ENCODE results near the gene CTNNA3.

- TF ChIP-seq CTCF (IDR thresholded peaks at IDR 0.05; ENCODE audit: low read depth, low read length, missing input control) (no peak), JUND (IDR thresholded peaks at IDR 0.05) (no peak), RAD21 (IDR thresholded peaks at IDR 0.05) (no peak), SP1 (IDR thresholded peaks at IDR 0.05) (no peak), REST (IDR thresholded peaks at IDR 0.05) (no peak), TAF1 (conservative IDR thresholded peaks at IDR 0.05) (no peak), YY1 (IDR thresholded peaks at IDR 0.05) (no peak), ATF3 (IDR thresholded peaks at IDR 0.05) (no peak)
- TF ChIP-seq, protein P1, sequence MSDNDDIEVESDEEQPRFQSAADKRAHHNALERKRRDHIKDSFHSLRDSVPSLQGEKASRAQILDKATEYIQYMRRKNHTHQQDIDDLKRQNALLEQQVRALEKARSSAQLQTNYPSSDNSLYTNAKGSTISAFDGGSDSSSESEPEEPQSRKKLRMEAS (IDR thresholded peaks at IDR 0.05) = no peak
- TF ChIP-seq, protein P2, sequence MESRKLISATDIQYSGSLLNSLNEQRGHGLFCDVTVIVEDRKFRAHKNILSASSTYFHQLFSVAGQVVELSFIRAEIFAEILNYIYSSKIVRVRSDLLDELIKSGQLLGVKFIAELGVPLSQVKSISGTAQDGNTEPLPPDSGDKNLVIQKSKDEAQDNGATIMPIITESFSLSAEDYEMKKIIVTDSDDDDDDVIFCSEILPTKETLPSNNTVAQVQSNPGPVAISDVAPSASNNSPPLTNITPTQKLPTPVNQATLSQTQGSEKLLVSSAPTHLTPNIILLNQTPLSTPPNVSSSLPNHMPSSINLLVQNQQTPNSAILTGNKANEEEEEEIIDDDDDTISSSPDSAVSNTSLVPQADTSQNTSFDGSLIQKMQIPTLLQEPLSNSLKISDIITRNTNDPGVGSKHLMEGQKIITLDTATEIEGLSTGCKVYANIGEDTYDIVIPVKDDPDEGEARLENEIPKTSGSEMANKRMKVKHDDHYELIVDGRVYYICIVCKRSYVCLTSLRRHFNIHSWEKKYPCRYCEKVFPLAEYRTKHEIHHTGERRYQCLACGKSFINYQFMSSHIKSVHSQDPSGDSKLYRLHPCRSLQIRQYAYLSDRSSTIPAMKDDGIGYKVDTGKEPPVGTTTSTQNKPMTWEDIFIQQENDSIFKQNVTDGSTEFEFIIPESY (IDR thresholded peaks at IDR 0.05) = no peak
Measured at GRCh38 chr10:66071907-66072306, 1624.1 kb downstream of the CTNNA3 start.
